K562 (cell line): ENCODE results near the gene ZFPM1. TPM values are rescaled to one million over a fixed set of nuclear protein-coding genes. Genes with fewer than 3 reads are reported as not detected.

Source experiments
- SMARCE1 ChIP-seq: fragments of 450-650 bp; IDR thresholded peaks from 2 replicates; pipeline ENCODE4 v1.7.1; 2016; ENCODE audit warnings: mild to moderate bottlenecking
- SRSF9 ChIP-seq: fragments of 200-400 bp; formaldehyde crosslinking; IDR thresholded peaks from 2 replicates; pipeline ENCODE4 v1.6.1; 2017; ENCODE audit warnings: low read depth, low read length, borderline replicate concordance
- TSHZ1 ChIP-seq: fragments of 250-450 bp; sonication (Bioruptor Pico); IDR thresholded peaks from 2 replicates; pipeline ENCODE4 v1.4.0; 2020; ENCODE audit warnings: mild to moderate bottlenecking, moderate library complexity
- ZNF224 ChIP-seq: sonication (generic); formaldehyde crosslinking; IDR thresholded peaks from 2 replicates; pipeline ENCODE4 v1.8.0; 2022; ENCODE audit warnings: mild to moderate bottlenecking, missing genetic modification reagents
- polyA plus RNA-seq, 8 experiments: library from polyadenylated mRNA; depleted of rRNA in 4 of 8; stranded (reverse) in 5 of 8; unstranded in 3 of 8; fragments of >200 nt; fragmentation: Nextera tagmentation in 2 of 8; fragmentation: Illumina TruSeq in 1 of 8; extraction: Ambion mirVana in 2 of 8; extraction: Trizol in 1 of 8; gene quantifications; 2 replicates each; pipeline versions ENCODE4 v1.2.1 to v1.2.3, GENCODE V29; 2011 to 2014; ENCODE audit warnings: inconsistent platforms in 1 of 8, missing spikeins in 1 of 8
- total RNA-seq, 7 experiments: library from RNA; depleted of rRNA in 6 of 7; stranded (reverse); fragments of >200 nt in 6 of 7; fragmentation: Illumina TruSeq in 2 of 7; extraction: Trizol in 2 of 7; gene quantifications; 2 replicates each; pipeline versions ENCODE4 v1.2.1 to v1.2.3, GENCODE V29; 2011 to 2021; ENCODE audit warnings: low replicate concordance in 1 of 7
- TF ChIP-seq, protein P1 (sequence below), 2 experiments: IDR thresholded peaks in 1 of 2; conservative IDR thresholded peaks in 1 of 2; 2 replicates each; pipeline ENCODE4 v1.6.1; 2016; ENCODE audit warnings: low read depth in 2 of 2, mild to moderate bottlenecking in 1 of 2, missing compliant biosample characterization in 1 of 2, missing genetic modification characterization in 1 of 2, moderate library complexity in 1 of 2
- TF ChIP-seq, protein P2 (sequence below): fragments of 250-450 bp; sonication (Bioruptor Pico); IDR thresholded peaks from 2 replicates; pipeline ENCODE4 v1.5.0; 2021

The ZFPM1 gene
- total and polyA plus RNA-seq, 9 of the 15 experiments (the other 6 are each of a cell fraction or from before 2014, with no cell fraction given): 0.03 to 35.9 (median 1.4) TPM

DNA sequence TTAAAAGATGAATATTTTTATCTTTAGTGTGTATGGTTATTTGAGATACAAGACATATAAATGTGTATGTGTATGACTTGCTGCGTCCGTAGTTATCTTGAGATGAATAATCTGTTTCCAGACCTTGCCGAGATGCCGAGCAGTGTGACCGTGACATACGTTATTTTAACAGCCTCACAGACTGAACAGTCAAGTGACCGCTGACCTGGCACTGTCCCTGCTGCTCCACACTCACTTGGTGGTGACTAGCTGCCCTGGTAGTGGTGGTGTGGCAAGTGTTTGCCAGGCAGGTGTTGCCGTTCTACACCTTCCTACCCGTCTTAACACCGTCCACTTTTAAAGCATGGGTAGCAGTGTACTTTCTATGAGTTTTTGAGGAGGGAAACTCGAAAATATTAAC lies 122.2 kb downstream of the ZFPM1 start (continued):
- TF ChIP-seq TSHZ1 (CRISPR knock-in tag) (no peak), SRSF9 (no peak), ZNF224 (CRISPR knock-in tag) (no peak), SMARCE1 (no peak)
- TF ChIP-seq, protein P1, sequence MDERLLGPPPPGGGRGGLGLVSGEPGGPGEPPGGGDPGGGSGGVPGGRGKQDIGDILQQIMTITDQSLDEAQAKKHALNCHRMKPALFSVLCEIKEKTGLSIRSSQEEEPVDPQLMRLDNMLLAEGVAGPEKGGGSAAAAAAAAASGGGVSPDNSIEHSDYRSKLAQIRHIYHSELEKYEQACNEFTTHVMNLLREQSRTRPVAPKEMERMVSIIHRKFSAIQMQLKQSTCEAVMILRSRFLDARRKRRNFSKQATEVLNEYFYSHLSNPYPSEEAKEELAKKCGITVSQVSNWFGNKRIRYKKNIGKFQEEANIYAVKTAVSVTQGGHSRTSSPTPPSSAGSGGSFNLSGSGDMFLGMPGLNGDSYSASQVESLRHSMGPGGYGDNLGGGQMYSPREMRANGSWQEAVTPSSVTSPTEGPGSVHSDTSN (CRISPR knock-in tag; IDR thresholded peaks at IDR 0.05; ENCODE audit: low read depth): no peak
- TF ChIP-seq, protein P1 (tag; conservative IDR thresholded peaks at IDR 0.05; ENCODE audit: low read depth): no peak
- TF ChIP-seq, protein P2, sequence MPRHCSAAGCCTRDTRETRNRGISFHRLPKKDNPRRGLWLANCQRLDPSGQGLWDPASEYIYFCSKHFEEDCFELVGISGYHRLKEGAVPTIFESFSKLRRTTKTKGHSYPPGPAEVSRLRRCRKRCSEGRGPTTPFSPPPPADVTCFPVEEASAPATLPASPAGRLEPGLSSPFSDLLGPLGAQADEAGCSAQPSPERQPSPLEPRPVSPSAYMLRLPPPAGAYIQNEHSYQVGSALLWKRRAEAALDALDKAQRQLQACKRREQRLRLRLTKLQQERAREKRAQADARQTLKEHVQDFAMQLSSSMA: no peak
